Measurements from ENCODE around the gene GOLM1.

The GOLM1 gene

GRCh38 chr9:86043999-86044398, 55.4 kb downstream of the GOLM1 start:
- DNase-seq: no peak

GRCh38 chr9:86043586-86043985, 55.8 kb downstream of the GOLM1 start:
- DNase-seq: no peak

GRCh38 chr9:86042199-86042978, 57.0 kb downstream of the GOLM1 start:
- DNase-seq: no peak

- DNase-seq: no peak
Measured at GRCh38 chr9:86041311-86041741, 58.0 kb downstream of the GOLM1 start.

GRCh38 chr9:86040861-86041155, 58.5 kb downstream of the GOLM1 start:
- DNase-seq: no peak

- DNase-seq: no peak
Measured at GRCh38 chr9:86039991-86040860, 59.1 kb downstream of the GOLM1 start.

- DNase-seq: no peak
Measured at GRCh38 chr9:86036555-86036954, 62.8 kb downstream of the GOLM1 start.

- DNase-seq: no peak
Measured at GRCh38 chr9:86035827-86036440, 63.4 kb downstream of the GOLM1 start.

GRCh38 chr9:86034863-86035734, 64.3 kb downstream of the GOLM1 start:
- no peak for DNase-seq

GRCh38 chr9:86027767-86028166, 71.6 kb downstream of the GOLM1 start:
- no peak for DNase-seq

GRCh38 chr9:86022687-86023266, 76.6 kb downstream of the GOLM1 start:
- no peak for DNase-seq

GRCh38 chr9:86021166-86021565, 78.2 kb downstream of the GOLM1 start:
- no peak for DNase-seq

- DNase-seq: no peak
Measured at GRCh38 chr9:86020731-86021130, 78.6 kb downstream of the GOLM1 start.

- DNase-seq: no peak
Measured at GRCh38 chr9:86009133-86009532, 90.2 kb downstream of the GOLM1 start.

GRCh38 chr9:86005253-86005775, 94.0 kb downstream of the GOLM1 start:
- no peak for DNase-seq

- no peak for DNase-seq
Measured at GRCh38 chr9:85995599-85995998, 103.8 kb downstream of the GOLM1 start.

GRCh38 chr9:85995097-85995496, 104.3 kb downstream of the GOLM1 start:
- no peak for DNase-seq

GRCh38 chr9:85994191-85994590, 105.2 kb downstream of the GOLM1 start:
- DNase-seq: no peak

- no peak for DNase-seq
Measured at GRCh38 chr9:85987236-85987635, 112.1 kb downstream of the GOLM1 start.

- no peak for DNase-seq
Measured at GRCh38 chr9:85984457-85984856, 114.9 kb downstream of the GOLM1 start.

- no peak for DNase-seq
Measured at GRCh38 chr9:85981369-85981768, 118.0 kb downstream of the GOLM1 start.

- no peak for DNase-seq
Measured at GRCh38 chr9:85978496-85978895, 120.9 kb downstream of the GOLM1 start.

Measured in SIG-M5 (cell line).